HL-60 (cell line): Measurements from ENCODE around the gene SH3BP2.

Experiments used
- DNase-seq, 2 experiments: peaks; one replicate each; pipeline ENCODE4 v3.0.0-alpha.2; 2010 to 2020; ENCODE audit warnings: low read depth in 1 of 2, low spot score in 1 of 2
- H3K27ac ChIP-seq: fragments of 250-450 bp; sonication (Bioruptor Pico); replicated peaks from 2 replicates; pipeline ENCODE4 v1.5.1; 2020; ENCODE audit warnings: mild to moderate bottlenecking, moderate library complexity
- H3K27me3 ChIP-seq: fragments of 250-450 bp; sonication (Bioruptor Pico); 2 replicates; pipeline ENCODE4 v1.5.1; 2021; ENCODE audit warnings: mild to moderate bottlenecking, moderate library complexity; ENCODE audit not compliant: insufficient read depth, poor library complexity, severe bottlenecking
- H3K4me3 ChIP-seq: replicated peaks from 2 replicates; pipeline ENCODE4 v1.5.1; 2011; ENCODE audit warnings: mild to moderate bottlenecking, control low read depth, low read length; ENCODE audit not compliant: insufficient read depth
- CTCF ChIP-seq: IDR thresholded peaks from one replicate; pipeline ENCODE4 v1.5.1; 2011; ENCODE audit warnings: low read length, control low read depth, inconsistent platforms; ENCODE audit not compliant: insufficient read depth
- GABPA ChIP-seq: IDR thresholded peaks from 2 replicates; pipeline ENCODE4 v1.6.1; 2012; ENCODE audit warnings: low read depth
- POLR2AphosphoS5 ChIP-seq: IDR thresholded peaks from 2 replicates; pipeline ENCODE4 v1.6.1; 2012; ENCODE audit warnings: low read depth
- REST ChIP-seq: IDR thresholded peaks from 2 replicates; pipeline ENCODE4 v1.6.1; 2012; ENCODE audit warnings: low read depth; ENCODE audit not compliant: insufficient replicate concordance
- SPI1 ChIP-seq: IDR thresholded peaks from 2 replicates; pipeline ENCODE4 v1.6.1; 2012; ENCODE audit warnings: low read depth, mild to moderate bottlenecking, borderline replicate concordance

SH3BP2 gene

DNA sequence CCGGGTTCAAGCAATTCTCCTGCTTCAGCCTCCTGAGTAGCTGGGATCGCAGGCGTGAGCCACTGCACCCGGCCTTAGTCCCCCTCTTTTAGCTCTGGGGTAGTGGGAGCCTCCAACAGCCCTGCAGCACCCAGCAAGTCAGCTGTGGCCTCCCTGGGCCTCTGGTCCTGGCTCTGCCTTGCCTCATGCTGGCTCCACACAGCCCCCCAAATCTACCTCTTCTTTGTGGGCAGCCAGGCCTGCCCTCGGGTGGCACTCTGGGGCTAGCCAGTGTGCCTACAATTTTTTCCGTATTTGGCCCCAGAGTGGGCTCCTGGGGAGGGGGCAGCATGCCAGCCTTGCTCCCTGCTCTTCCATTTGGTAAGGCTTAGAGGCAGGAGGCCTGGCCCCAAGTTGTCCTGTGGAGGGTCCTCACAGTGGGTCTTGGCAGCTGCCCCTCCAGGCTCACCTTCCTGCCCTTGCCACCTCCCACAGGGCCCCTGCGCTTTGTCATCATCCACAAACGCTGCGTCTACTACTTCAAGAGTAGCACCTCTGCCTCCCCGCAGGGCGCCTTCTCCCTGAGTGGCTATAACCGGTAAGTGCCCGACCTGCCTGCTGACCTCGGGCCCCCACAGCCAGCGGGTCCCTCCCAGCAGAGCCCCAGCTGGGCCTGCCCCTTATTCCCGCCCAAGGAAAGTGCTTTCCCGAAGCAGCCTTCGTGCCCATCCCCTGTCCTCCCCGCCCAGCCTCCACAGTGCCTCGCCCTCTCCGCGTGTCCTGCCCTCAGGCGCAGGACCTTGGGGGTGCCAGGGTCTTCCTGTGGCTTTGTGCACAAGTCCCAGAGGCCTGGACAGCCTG, 29.8 kb downstream of the SH3BP2 start:
- H3K4me3 ChIP-seq, result no peak overlapping the region
- DNase-seq, result no peak
- no peaks in the 10 kb centered on the region for H3K27me3 ChIP-seq
- no peak overlapping the region for H3K27ac ChIP-seq
- no peak for TF ChIP-seq POLR2AphosphoS5
- no peak for TF ChIP-seq CTCF
- no peak for TF ChIP-seq SPI1
- no peak for TF ChIP-seq GABPA
- no peak for TF ChIP-seq REST

DNA sequence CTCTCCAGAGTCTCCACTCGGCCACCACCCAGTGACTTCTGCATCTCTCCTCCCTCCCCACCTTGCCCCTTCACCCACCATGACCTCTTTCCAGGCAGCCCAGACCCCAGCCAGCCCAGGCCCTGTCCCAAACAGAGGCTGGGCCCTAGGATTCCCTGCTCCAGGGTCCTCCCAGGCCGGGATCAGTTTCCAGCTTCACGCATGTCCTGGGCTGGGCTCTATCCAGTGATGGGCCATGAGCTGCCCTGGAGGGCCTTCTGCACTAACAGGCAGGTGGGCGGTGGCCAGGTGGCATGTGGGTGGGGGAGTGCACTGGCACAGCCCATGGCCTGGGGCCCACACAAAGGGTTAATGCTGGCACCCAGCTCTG, 30.4 kb downstream of the SH3BP2 start:
- H3K27me3 ChIP-seq, result no peaks in the 10 kb centered on the region
- DNase-seq, result no peak
- TF ChIP-seq POLR2AphosphoS5 (no peak), CTCF (no peak), SPI1 (no peak), GABPA (no peak), REST (no peak)
- no peak overlapping the region for H3K27ac ChIP-seq
- no peak overlapping the region for H3K4me3 ChIP-seq

GRCh38 chr4:2823671-2824328, 30.9 kb downstream of the SH3BP2 start:
- TF ChIP-seq CTCF (no peak), GABPA (no peak), POLR2AphosphoS5 (no peak; the same call in 1 of the 2 replicates), REST (no peak), SPI1 (no peak)
- DNase-seq, result no peak
- Histone ChIP-seq H3K27ac (no peak overlapping the region), H3K4me3 (no peak overlapping the region), H3K27me3 (no peaks in the 10 kb centered on the region)
